Epithelial cell of proximal tubule (primary cell): ENCODE measurements around the gene CYP3A4. TPM values are rescaled to one million over a fixed set of nuclear protein-coding genes. Genes with fewer than 3 reads are reported as not detected.

ENCODE experiments used
- DNase-seq: peaks from one replicate; pipeline ENCODE4 v3.0.0-alpha.2; 2011; ENCODE audit warnings: low read depth
- H3K4me3 ChIP-seq: 2 replicates; pipeline ENCODE4 v1.5.1; 2011; ENCODE audit warnings: low read depth, mild to moderate bottlenecking, low read length
- total RNA-seq: library from RNA; depleted of rRNA; stranded (reverse); fragments of >200 nt; gene quantifications from 2 replicates; pipeline ENCODE4 v1.2.3, GENCODE V29; 2015
- TF ChIP-seq, protein P1 (sequence below): conservative IDR thresholded peaks from 2 replicates; pipeline ENCODE4 v1.5.1; 2012; ENCODE audit warnings: low read depth, mild to moderate bottlenecking, low read length

The CYP3A4 gene
- total RNA-seq, 1 donor from 2014 or later = not detected

- TF ChIP-seq, protein P1, sequence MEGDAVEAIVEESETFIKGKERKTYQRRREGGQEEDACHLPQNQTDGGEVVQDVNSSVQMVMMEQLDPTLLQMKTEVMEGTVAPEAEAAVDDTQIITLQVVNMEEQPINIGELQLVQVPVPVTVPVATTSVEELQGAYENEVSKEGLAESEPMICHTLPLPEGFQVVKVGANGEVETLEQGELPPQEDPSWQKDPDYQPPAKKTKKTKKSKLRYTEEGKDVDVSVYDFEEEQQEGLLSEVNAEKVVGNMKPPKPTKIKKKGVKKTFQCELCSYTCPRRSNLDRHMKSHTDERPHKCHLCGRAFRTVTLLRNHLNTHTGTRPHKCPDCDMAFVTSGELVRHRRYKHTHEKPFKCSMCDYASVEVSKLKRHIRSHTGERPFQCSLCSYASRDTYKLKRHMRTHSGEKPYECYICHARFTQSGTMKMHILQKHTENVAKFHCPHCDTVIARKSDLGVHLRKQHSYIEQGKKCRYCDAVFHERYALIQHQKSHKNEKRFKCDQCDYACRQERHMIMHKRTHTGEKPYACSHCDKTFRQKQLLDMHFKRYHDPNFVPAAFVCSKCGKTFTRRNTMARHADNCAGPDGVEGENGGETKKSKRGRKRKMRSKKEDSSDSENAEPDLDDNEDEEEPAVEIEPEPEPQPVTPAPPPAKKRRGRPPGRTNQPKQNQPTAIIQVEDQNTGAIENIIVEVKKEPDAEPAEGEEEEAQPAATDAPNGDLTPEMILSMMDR = no peak
- no peak for DNase-seq
- no peak overlapping the region for H3K4me3 ChIP-seq
These were observed 41.9 kb upstream of the CYP3A4 start for GRCh38 chr7:99825873-99826272.

- no peak overlapping the region for H3K4me3 ChIP-seq
- TF ChIP-seq, protein P1 = no peak
- no peak for DNase-seq
These were observed 41.5 kb upstream of the CYP3A4 start for GRCh38 chr7:99825452-99825851.

- DNase-seq = no peak
- no peak overlapping the region for H3K4me3 ChIP-seq
- TF ChIP-seq, protein P1 = no peak
These were observed 40.1 kb upstream of the CYP3A4 start for GRCh38 chr7:99824091-99824490.

DNA sequence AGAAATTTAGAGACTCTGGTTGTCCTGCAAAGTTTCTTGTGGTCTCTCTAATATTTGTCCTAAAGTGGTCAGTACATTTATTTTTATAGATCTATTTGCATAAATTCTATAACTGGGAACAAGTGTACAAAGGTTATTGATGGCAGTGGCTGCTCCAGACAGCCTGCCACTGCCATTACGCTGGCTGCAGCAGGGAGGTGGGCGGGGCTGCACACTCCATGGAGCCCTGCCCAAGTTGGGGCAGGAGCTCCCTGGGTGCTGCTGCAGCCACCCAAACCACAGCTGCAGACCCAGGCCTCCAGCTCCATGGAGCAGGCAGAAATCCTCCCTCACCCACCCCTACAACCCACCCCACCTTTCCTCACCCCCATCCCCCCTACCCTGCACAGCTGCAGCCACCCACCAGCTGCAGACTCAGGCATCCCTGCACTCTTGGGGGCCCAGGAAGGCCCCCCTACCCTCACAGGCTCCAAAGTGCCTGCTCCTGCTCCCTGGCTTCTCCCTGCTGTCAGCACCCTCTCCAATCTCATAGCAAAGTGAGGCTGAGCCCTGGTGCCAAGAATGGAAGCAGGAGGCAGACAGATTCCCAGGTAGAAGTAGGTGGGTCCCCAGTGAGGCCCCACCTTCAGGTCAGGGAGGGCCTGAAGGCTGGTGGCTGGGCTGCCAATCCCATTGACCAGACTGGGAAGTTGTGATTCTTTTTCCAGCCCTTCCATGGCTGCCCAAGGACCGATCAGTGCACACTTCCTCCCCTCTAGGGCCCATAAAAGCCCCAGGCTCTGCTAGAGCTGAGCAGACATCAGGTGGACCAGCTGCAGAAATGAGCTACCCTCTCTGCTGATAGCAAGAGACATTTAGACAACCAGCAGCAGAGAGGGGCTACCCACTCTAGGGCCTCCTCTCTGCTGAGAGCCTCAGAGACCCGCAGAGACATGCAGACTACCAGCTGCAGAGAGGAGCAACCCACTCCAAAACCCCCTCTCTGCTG lies 39.0 kb upstream of the CYP3A4 start:
- no peak overlapping the region for H3K4me3 ChIP-seq
- no peak for DNase-seq

DNA sequence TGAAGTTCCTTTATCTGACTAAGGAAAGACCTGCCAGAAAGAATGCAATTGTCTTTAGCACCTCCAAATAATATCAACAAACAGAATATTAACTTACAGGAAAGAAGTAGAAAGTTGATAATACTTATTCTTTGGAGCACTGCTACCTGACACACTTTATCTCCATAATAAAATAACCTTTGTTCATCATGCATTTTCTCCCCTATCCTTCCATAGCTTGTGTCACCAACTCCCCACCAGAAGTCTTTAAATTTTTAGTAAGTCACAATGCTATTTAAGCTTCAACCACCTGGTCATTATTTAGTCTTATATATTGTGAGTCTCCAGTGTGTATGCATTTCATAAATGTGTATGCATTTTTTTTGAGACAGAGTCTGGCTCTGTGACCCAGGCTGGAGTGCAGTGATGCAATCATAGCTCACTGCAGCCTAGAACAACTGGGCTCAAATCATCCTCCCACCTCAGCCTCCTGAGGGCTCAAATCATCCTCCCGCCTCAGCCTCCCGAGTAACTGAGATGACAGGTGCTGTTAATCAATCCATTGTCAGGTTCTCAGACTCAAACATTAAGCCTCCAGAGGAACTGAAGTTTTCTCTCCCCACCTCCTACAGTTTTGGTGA lies 36.5 kb upstream of the CYP3A4 start:
- no peak for DNase-seq
- TF ChIP-seq, protein P1 = no peak
- no peak overlapping the region for H3K4me3 ChIP-seq

More for the DNA sequence above, 39.0 kb upstream of the CYP3A4 start:
- TF ChIP-seq, protein P1 = no peak

DNA sequence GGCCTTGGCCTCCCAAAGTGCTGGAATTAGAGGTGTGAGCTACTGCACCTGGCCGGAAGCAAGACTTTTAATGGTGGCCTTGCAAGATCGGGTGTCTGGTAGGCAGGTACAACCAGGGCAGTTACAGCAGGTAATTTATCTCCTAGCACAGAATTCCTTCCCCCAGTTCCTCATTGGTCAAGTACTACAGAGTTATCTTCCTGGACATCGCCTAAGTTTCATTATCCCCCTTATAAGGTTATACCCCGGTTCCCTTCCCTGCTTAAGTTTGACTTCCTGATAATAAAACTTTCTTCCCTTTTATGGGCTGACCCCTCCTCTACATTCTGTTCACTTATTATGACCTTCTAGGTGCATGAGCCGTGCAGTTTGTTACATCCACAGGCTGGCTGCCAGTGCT lies 24.8 kb upstream of the CYP3A4 start:
- TF ChIP-seq, protein P1 = no peak
- DNase-seq = no peak
- H3K4me3 ChIP-seq = no peak overlapping the region
